ENCODE results near the gene SH2D7.

SH2D7 gene

GRCh38 chr15:78079298-78080087, 12.9 kb upstream of the SH2D7 start:
- DNase-seq (ENCODE audit: low read depth), result no peak

- no peak for DNase-seq (ENCODE audit: low read depth)
Observed at GRCh38 chr15:78080088-78080460, 12.3 kb upstream of the SH2D7 start.

- DNase-seq (ENCODE audit: low read depth), result no peak
Observed at GRCh38 chr15:78082106-78082742, 10.1 kb upstream of the SH2D7 start.

DNA sequence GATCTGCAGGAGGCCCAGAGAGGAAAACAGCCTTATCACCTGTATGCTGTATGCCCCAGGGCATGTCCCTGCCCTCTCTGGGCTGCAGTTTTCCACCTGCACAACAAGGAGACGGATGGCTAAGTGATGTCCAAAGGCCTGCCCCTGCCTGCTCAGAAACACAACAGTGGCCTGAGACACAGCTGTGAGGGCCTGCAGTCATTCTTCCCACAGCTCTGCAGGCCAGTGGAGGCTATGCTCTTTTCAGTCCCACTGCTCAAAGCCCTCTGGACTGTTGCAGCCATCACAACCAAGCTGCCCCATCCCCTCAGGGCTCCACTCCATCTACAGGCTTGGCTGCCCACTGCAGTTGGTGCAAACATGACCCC, 9.6 kb upstream of the SH2D7 start:
- no peak for DNase-seq (ENCODE audit: low read depth)

DNA sequence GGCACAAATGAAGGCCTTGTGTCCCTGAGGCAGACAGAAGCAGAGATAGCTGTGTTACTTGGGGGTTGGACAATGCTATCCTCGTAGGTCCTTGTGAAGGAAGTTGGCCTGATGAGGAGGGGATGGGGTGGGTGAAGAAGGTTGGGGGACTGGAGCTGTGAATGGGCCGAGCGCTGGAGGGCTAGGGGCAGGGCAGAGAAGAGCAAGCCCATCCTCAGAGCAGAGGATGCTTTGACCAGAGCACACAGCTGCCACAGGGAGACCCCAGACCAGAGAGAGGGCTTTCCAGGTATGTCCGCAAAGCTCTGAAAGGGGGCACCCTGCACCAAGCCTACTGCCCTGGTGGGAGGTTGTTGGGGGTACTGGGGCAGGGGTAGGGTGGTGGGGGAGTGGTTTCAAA, 9.2 kb upstream of the SH2D7 start:
- no peak for DNase-seq (ENCODE audit: low read depth)

DNA sequence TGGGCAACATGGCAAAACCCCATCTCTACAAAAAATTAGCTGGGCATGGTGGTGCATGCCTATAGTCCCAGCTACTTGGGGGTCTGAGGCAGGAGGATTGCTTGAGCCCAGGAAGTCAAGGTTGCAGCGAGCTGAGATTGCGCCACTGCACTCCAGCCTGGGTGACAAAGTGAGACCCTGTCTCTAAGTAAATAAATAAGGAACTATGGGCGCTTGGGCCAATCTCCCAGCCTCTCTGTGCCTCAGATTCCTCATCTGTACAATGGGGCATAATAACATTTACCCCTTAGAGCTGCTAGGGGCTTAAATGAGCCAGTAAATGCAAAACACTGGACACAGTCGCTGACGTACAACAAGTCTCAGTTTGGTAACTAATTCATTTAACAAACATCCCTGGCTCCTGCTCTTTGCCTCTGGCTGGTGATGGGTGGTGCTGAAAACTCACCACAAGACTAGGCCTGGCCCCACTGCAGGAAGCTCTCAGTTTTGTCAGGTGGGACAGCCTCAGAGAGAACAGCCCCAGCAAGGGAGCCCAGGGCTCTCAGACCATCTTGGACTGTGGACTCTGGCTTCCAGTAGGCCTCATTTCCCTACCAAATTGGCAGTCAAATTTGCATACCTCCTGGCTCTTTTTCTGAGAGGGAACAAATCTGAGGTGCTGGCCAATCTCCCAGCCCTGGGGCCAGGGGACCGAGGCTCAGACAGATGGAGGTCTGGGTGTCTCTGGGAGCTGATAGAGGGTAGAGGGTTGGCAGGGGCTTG, 8.5 kb upstream of the SH2D7 start:
- no peak for DNase-seq (ENCODE audit: low read depth)

GRCh38 chr15:78084449-78084750, 8.0 kb upstream of the SH2D7 start:
- no peak for DNase-seq (ENCODE audit: low read depth)

DNA sequence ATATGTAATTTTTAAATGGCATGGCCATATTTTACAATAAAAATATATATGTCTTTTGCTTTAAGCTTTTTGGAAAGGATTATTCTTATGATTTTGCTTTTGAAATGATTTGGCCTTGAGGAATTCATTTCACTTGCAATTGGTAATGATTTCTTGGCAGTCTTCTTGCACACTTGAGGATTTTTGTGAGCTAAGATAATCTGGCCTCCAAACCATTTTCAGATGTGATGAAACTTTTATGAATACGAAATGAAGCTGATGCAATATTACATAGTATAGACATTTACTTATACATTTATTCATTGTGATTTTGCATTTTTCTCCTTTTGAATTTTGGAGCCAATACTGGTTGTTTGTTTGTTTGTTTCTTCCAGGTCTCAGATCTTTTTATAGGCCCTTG, 6.4 kb upstream of the SH2D7 start:
- DNase-seq (ENCODE audit: low read depth), result peak; percentile 57

- DNase-seq (ENCODE audit: low read depth), result no peak
Observed at GRCh38 chr15:78087951-78088772, 4.2 kb upstream of the SH2D7 start.

GRCh38 chr15:78088773-78089080, 3.6 kb upstream of the SH2D7 start:
- no peak for DNase-seq (ENCODE audit: low read depth)

GRCh38 chr15:78090422-78091063, 1.8 kb upstream of the SH2D7 start:
- DNase-seq (ENCODE audit: low read depth), result no peak

DNA sequence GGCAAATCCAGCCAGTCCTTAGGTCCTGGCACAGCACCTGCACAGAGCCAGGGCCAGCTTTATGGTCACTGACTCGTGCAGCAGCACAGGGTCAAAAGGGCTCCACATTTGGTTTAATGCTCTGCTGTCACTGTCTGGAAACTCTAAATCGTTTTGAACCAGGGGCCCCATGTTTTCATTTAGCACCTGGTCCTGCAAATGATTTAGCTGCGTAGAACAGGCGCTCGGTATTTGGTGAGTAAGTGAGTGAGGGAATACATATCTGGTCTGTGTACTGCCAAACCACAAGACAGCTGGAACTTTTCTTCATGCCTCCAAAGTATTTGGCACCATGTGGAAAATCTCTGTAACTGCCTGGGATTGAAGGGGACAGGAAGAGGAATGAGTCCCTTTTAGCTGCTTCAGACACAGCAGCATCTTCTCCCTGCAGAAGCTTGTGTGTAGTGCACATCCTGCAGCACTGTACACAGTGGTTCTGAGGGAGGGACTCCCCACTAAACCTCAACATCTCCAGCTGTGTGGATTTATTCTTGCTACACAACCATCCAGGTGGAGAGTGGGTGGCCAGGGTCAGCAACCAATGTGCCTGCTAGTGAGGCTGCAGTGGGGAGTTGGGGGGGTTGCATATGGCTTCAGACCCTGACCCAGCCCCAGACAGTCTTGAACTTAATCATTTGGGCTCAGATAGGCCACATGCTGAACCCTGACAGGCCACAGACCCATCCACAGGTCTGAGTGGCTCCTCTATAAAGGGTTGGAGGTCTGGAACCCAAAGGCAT, 1.1 kb downstream of the SH2D7 start:
- peak; percentile 65 for DNase-seq (ENCODE audit: low read depth)

- no peak for DNase-seq (ENCODE audit: low read depth)
Observed at GRCh38 chr15:78097667-78098066, 5.3 kb downstream of the SH2D7 start.

- DNase-seq (ENCODE audit: low read depth), result no peak
Observed at GRCh38 chr15:78098131-78098755, 5.9 kb downstream of the SH2D7 start.

GRCh38 chr15:78100886-78101285, 8.5 kb downstream of the SH2D7 start:
- DNase-seq (ENCODE audit: low read depth), result no peak

- no peak for DNase-seq (ENCODE audit: low read depth)
Observed at GRCh38 chr15:78101423-78102105, 9.2 kb downstream of the SH2D7 start.

DNA sequence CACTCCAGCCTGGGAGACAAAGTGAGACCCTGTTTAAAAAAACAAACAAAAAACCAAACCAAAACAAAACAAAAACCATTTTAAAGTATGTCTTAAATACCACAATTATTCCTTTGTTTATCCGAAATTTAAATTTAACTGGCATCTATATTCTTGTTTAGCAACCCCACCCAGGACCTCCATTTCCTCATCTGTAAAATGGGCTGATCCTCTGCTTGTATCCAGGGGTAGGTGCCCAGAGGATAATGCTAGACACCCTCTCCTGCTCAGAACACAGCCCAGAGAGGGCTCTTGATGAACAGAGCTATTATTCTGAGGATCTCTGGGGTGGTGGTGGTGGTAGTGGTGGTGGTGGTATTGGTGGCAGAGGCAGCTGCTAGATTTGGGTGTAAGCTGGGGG, 9.8 kb downstream of the SH2D7 start:
- no peak for DNase-seq (ENCODE audit: low read depth)

DNA sequence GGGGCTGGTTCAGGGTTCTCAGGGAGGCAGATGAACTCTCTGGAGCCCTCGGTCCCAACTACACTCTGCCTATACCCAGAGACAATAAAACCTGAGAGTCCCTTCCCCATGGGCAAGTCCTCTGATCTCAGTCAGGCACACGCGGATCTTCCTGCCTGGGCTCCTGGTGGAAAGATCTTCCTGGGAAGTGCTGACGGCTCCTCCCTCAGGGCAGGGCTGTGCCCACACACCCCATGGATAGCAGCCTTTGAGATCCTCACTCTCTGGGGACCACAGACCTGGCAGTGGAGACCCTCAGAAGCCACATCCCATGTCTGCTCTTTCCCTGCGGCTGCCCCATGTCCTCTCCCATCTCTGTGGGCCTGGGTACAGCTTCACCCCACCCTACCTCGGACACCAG, 10.4 kb downstream of the SH2D7 start:
- DNase-seq (ENCODE audit: low read depth), result no peak

- no peak for DNase-seq (ENCODE audit: low read depth)
Observed at GRCh38 chr15:78103406-78104118, 11.2 kb downstream of the SH2D7 start.

GRCh38 chr15:78104119-78104479, 11.7 kb downstream of the SH2D7 start:
- no peak for DNase-seq (ENCODE audit: low read depth)

Measured in GM04503 (cell line).